Karpas-422 (cell line): Measurements from ENCODE around the gene RPS19. TPM values are rescaled to one million over a fixed set of nuclear protein-coding genes. Genes with fewer than 3 reads are reported as not detected.

Source experiments
- DNase-seq: peaks from one replicate; pipeline ENCODE4 v3.0.0-alpha.2; 2015
- H2AFZ ChIP-seq: fragments of 200-600 bp; sonication (generic); 2 replicates; pipeline ENCODE4 v1.6.1; 2014; ENCODE audit warnings: antibody characterized with exemption, low read length, mixed read lengths
- H3K27ac ChIP-seq: fragments of 200-600 bp; sonication (generic); 2 replicates; pipeline ENCODE4 v1.5.1; 2014; ENCODE audit warnings: mild to moderate bottlenecking, low read length, moderate library complexity
- H3K27me3 ChIP-seq: fragments of 200-600 bp; sonication (generic); 2 replicates; pipeline ENCODE4 v1.6.1; 2014; ENCODE audit warnings: low read length, mixed read lengths
- H3K36me3 ChIP-seq: fragments of 200-600 bp; sonication (generic); 2 replicates; pipeline ENCODE4 v1.6.1; 2014; ENCODE audit warnings: low read length, mixed read lengths; ENCODE audit not compliant: insufficient read depth
- H3K4me1 ChIP-seq: fragments of 200-600 bp; sonication (generic); 2 replicates; pipeline ENCODE4 v1.6.1; 2014; ENCODE audit warnings: mild to moderate bottlenecking, low read length, mixed read lengths
- H3K4me2 ChIP-seq: fragments of 200-600 bp; sonication (generic); 2 replicates; pipeline ENCODE4 v1.6.1; 2014; ENCODE audit warnings: low read length, low read depth, mild to moderate bottlenecking; ENCODE audit not compliant: poor library complexity, severe bottlenecking
- H3K4me3 ChIP-seq: fragments of 200-600 bp; sonication (generic); 2 replicates; pipeline ENCODE4 v1.5.1; 2014; ENCODE audit warnings: mild to moderate bottlenecking, antibody characterized with exemption, low read length, mixed read lengths
- H3K79me2 ChIP-seq: fragments of 200-600 bp; sonication (generic); 2 replicates; pipeline ENCODE4 v1.6.1; 2014; ENCODE audit warnings: mild to moderate bottlenecking, low read length, mixed read lengths
- H3K9ac ChIP-seq: fragments of 200-600 bp; sonication (generic); 2 replicates; pipeline ENCODE4 v1.6.0; 2014; ENCODE audit warnings: low read length
- H3K9me2 ChIP-seq: fragments of 200-600 bp; sonication (generic), shearing (Covaris generic); replicated peaks from 2 replicates; pipeline ENCODE4 v1.6.0; 2014; ENCODE audit warnings: mild to moderate bottlenecking, low read length, moderate library complexity; ENCODE audit not compliant: insufficient read depth
- H3K9me3 ChIP-seq: fragments of 300-700, 200-600 bp; sonication (generic); 2 replicates; pipeline ENCODE4 v1.6.1; 2014; ENCODE audit warnings: low read length, mixed read lengths
- H4K20me1 ChIP-seq: fragments of 200-600 bp; sonication (generic); 2 replicates; pipeline ENCODE4 v1.6.1; 2014; ENCODE audit warnings: mild to moderate bottlenecking, antibody characterized with exemption, low read length, low read depth; ENCODE audit not compliant: insufficient read depth
- total RNA-seq: library from RNA; depleted of rRNA; stranded (reverse); fragments of >200 nt; shearing (Covaris generic); gene quantifications from 2 replicates; pipeline ENCODE4 v1.2.3, GENCODE V29; 2014; ENCODE audit warnings: low replicate concordance; rRNA removed

RPS19 gene
- total RNA-seq: 2,482 and 3,478 TPM in 2 replicates

- DNase-seq: peak; percentile 100
- peak within 1 kb of the TSS; percentile 81 for H3K4me2 ChIP-seq
- H3K4me1 ChIP-seq: peaks cover 43% of the 10 kb centered on the region
- H3K9ac ChIP-seq: peak within 1 kb of the TSS; percentile 100
- no peaks in the 10 kb centered on the region for H3K9me2 ChIP-seq
- peaks cover 44% of the 10 kb centered on the region for H3K79me2 ChIP-seq
- H3K4me3 ChIP-seq: peak within 1 kb of the TSS; percentile 96
- peaks cover 39% of the 10 kb centered on the region; the same call in 1 of the 2 replicates for H4K20me1 ChIP-seq
- H3K9me3 ChIP-seq: no peaks in the 10 kb centered on the region
- peaks cover 43% of the 10 kb centered on the region for H3K36me3 ChIP-seq
- H2AFZ ChIP-seq: peak within 1 kb of the TSS; percentile 92
- H3K27me3 ChIP-seq: no peaks in the 10 kb centered on the region
- peak within 1 kb of the TSS; percentile 89 for H3K27ac ChIP-seq
Observed at GRCh38 chr19:41859618-41860418, at the start of gene RPS19. RPS19 (plus strand) TSS chr19:41860255; CDS start chr19:41860775, 520 bp downstream.

GRCh38 chr19:41810301-41810700 is 49.8 kb upstream of the RPS19 start:
- Histone ChIP-seq H3K36me3 (no peaks in the 10 kb centered on the region), H3K79me2 (no peaks in the 10 kb centered on the region), H3K9ac (no peak overlapping the region), H3K27ac (no peak overlapping the region), H3K4me1 (no peaks in the 10 kb centered on the region), H3K27me3 (no peaks in the 10 kb centered on the region), H3K4me2 (no peak overlapping the region), H4K20me1 (no peaks in the 10 kb centered on the region), H2AFZ (no peak overlapping the region), H3K4me3 (no peak overlapping the region), H3K9me2 (no peaks in the 10 kb centered on the region), H3K9me3 (no peaks in the 10 kb centered on the region)
- DNase-seq: no peak

GRCh38 chr19:41811036-41811435 is 49.0 kb upstream of the RPS19 start:
- H4K20me1 ChIP-seq: no peaks in the 10 kb centered on the region
- H3K27me3 ChIP-seq: no peaks in the 10 kb centered on the region
- H3K9me2 ChIP-seq: no peaks in the 10 kb centered on the region
- no peak for DNase-seq
- H3K4me3 ChIP-seq: no peak overlapping the region
- no peak overlapping the region for H3K9ac ChIP-seq
- H3K4me1 ChIP-seq: no peaks in the 10 kb centered on the region
- no peak overlapping the region for H3K27ac ChIP-seq
- H3K36me3 ChIP-seq: no peaks in the 10 kb centered on the region
- H3K9me3 ChIP-seq: no peaks in the 10 kb centered on the region
- H3K79me2 ChIP-seq: no peaks in the 10 kb centered on the region
- no peak overlapping the region for H2AFZ ChIP-seq
- no peak overlapping the region for H3K4me2 ChIP-seq

GRCh38 chr19:41811981-41812380 is 48.1 kb upstream of the RPS19 start:
- Histone ChIP-seq H4K20me1 (no peaks in the 10 kb centered on the region), H3K9ac (no peak overlapping the region), H3K36me3 (no peaks in the 10 kb centered on the region), H3K9me3 (no peaks in the 10 kb centered on the region), H3K4me2 (no peak overlapping the region), H2AFZ (no peak overlapping the region), H3K27me3 (no peaks in the 10 kb centered on the region), H3K27ac (no peak overlapping the region), H3K4me3 (no peak overlapping the region), H3K79me2 (no peaks in the 10 kb centered on the region), H3K9me2 (no peaks in the 10 kb centered on the region), H3K4me1 (no peaks in the 10 kb centered on the region)
- DNase-seq: no peak

GRCh38 chr19:41813911-41814310 is 46.1 kb upstream of the RPS19 start:
- Histone ChIP-seq H3K9me2 (no peaks in the 10 kb centered on the region), H3K79me2 (no peaks in the 10 kb centered on the region), H2AFZ (no peak overlapping the region), H3K4me1 (no peaks in the 10 kb centered on the region), H3K4me2 (no peak overlapping the region), H3K4me3 (no peak overlapping the region), H3K9ac (no peak overlapping the region), H3K27me3 (no peaks in the 10 kb centered on the region), H3K36me3 (no peaks in the 10 kb centered on the region), H4K20me1 (no peaks in the 10 kb centered on the region), H3K27ac (no peak overlapping the region), H3K9me3 (no peaks in the 10 kb centered on the region)
- no peak for DNase-seq

GRCh38 chr19:41815301-41815700 is 44.8 kb upstream of the RPS19 start:
- H3K79me2 ChIP-seq: no peaks in the 10 kb centered on the region
- H2AFZ ChIP-seq: no peak overlapping the region
- H3K9me2 ChIP-seq: no peaks in the 10 kb centered on the region
- DNase-seq: no peak
- H3K4me1 ChIP-seq: no peaks in the 10 kb centered on the region
- H3K9ac ChIP-seq: no peak overlapping the region
- H3K4me2 ChIP-seq: no peak overlapping the region
- no peak overlapping the region for H3K4me3 ChIP-seq
- no peaks in the 10 kb centered on the region for H3K27me3 ChIP-seq
- H4K20me1 ChIP-seq: no peaks in the 10 kb centered on the region
- no peaks in the 10 kb centered on the region for H3K36me3 ChIP-seq
- H3K27ac ChIP-seq: no peak overlapping the region
- H3K9me3 ChIP-seq: no peaks in the 10 kb centered on the region

- Histone ChIP-seq H3K27ac (no peak overlapping the region), H3K27me3 (no peaks in the 10 kb centered on the region), H3K4me2 (no peak overlapping the region), H3K9me3 (no peaks in the 10 kb centered on the region), H2AFZ (no peak overlapping the region), H4K20me1 (no peaks in the 10 kb centered on the region), H3K4me1 (no peaks in the 10 kb centered on the region), H3K4me3 (no peak overlapping the region), H3K9me2 (no peaks in the 10 kb centered on the region), H3K79me2 (no peaks in the 10 kb centered on the region), H3K9ac (no peak overlapping the region), H3K36me3 (no peaks in the 10 kb centered on the region)
- peak; percentile 35 for DNase-seq
Observed at GRCh38 chr19:41816761-41817160, 43.3 kb upstream of the RPS19 start.

- H3K4me3 ChIP-seq: no peak overlapping the region
- no peak overlapping the region for H3K9ac ChIP-seq
- no peak overlapping the region for H3K27ac ChIP-seq
- no peaks in the 10 kb centered on the region for H3K27me3 ChIP-seq
- H2AFZ ChIP-seq: peak overlapping the region; percentile 49; the same call in 1 of the 2 replicates
- no peaks in the 10 kb centered on the region for H3K79me2 ChIP-seq
- no peaks in the 10 kb centered on the region for H3K4me1 ChIP-seq
- no peak overlapping the region for H3K4me2 ChIP-seq
- no peaks in the 10 kb centered on the region for H3K36me3 ChIP-seq
- H3K9me3 ChIP-seq: no peaks in the 10 kb centered on the region
- no peaks in the 10 kb centered on the region for H3K9me2 ChIP-seq
- DNase-seq: peak; percentile 89
- no peaks in the 10 kb centered on the region for H4K20me1 ChIP-seq
Observed at GRCh38 chr19:41821003-41821735, 38.9 kb upstream of the RPS19 start.
